RCC 7860 (cell line): ENCODE data around the gene RNASE7.

Experiments used
- DNase-seq: peaks from one replicate; pipeline ENCODE4 v3.0.0-alpha.2; 2015; ENCODE audit warnings: low spot score
- FAIRE-seq: peaks from 2 replicates; lab custom pipeline; 2012; peaks lifted over from hg19 to GRCh38; lab: Jason Lieb, UNC

RNASE7 gene

GRCh38 chr14:21042918-21043317, 756 bp downstream of the RNASE7 start:
- DNase-seq = no peak
- no peak for FAIRE-seq

- DNase-seq (no peak), FAIRE-seq (no peak)
Observed at GRCh38 chr14:21043387-21043973, 1.3 kb downstream of the RNASE7 start.

DNA sequence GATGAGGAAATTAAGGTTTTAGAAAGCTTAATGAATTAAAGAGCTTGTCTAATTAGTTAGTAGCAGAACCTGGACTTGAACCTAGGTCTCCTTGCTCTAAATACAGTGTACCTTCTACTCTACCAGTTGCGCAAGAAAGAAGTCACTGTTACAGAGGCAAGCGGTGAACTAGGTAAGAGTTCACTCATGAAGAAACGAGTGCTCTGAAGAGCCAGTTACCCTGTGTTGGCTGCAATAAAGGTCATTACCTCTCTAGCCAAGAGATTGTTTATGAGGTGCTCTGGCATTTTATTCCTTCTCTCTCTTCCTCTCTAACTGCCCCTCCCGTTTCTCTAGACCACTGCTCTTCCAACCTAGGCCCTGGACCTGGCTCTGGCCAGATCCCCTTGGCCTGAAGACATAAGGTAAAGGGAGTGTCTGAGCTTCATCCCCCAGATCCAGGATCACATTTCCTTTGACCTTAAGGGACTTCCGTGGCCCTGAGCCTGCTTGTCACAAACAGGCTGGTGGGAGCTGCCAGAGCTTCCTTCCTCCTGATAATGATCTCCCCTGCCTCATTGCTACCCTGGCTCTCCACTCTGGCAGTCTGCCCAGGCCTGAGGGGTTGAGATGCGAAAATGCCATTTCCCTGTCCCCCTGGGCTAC, 1.9 kb downstream of the RNASE7 start:
- FAIRE-seq = no peak
- no peak for DNase-seq

DNA sequence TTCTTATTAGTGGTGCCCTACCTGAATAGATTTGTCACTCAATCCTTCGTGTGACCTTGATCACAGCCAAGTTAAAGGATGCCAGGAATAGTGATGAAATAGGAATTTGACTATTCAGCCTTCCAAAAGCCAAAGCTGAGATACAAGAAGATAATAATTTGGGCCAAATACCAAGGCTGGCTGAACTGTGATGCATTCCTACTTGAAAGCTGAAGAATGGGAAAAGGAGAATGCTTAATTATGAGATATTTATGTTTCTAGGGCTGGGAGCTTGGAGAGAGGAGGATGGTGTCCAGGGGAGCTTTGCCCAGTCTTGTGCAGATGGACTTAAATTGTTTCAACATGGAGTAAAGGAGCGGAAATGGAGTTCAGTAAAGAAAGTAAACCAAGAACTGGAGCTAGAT, 5.2 kb downstream of the RNASE7 start:
- FAIRE-seq = no peak
- DNase-seq = no peak

- FAIRE-seq = no peak
- DNase-seq = no peak
Observed at GRCh38 chr14:21048638-21049037, 6.5 kb downstream of the RNASE7 start.

GRCh38 chr14:21049271-21049673, 7.1 kb downstream of the RNASE7 start:
- FAIRE-seq = no peak
- DNase-seq = no peak

- FAIRE-seq = no peak
- DNase-seq = no peak
Observed at GRCh38 chr14:21050597-21050996, 8.4 kb downstream of the RNASE7 start.

DNA sequence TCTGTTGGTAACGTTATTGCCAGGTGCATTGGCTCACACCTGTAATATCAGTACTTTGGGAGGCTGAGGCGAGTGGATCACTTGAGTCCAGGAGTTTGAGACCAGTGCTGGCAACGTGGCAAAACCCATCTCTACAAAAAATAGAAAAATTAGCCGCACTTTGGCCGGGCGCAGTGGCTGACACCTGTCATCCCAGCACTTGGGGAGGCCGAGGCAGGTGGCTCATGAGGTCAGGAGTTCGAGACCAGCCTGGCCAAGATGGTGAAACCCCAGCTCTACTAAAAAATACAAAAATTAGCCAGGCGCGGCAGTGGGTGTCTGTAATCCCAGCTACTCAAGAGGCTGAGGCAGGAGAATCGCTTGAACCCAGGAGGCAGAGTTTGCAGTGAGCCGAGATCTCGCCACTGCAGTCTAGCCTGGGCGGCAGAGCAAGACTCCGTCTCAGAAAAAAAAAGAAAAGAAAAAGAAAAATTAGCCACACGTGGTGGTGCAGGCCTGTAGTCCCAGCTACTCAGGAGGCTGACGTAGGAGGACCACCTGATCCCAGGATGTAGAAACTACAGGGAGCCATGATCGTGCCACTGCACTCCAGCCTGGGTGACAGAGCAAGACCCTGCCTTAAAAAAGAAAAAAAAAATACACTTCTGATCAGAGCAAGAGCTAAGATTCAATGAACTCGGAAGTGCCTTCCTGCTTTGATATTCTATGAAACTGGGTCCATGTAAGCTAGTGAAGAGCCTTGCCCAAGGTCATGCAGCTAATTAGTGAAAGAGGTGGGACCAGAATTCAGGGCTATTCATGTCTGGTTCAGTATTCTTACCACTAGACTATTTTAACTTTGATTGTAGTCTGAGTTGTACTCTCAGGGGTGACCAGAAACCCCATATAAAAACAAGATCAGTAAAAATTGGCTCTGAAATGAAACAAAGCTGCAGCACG, 11.3 kb downstream of the RNASE7 start:
- no peak for FAIRE-seq
- DNase-seq = no peak

GRCh38 chr14:21054123-21054767, 12.1 kb downstream of the RNASE7 start:
- FAIRE-seq = no peak
- peak; percentile 8 for DNase-seq

- DNase-seq = no peak
- FAIRE-seq = no peak
Observed at GRCh38 chr14:21054768-21055145, 12.6 kb downstream of the RNASE7 start.

- FAIRE-seq (peak; percentile 57), DNase-seq (no peak)
Observed at GRCh38 chr14:21055432-21056117, 13.4 kb downstream of the RNASE7 start.

GRCh38 chr14:21056520-21057163, 14.5 kb downstream of the RNASE7 start:
- FAIRE-seq (no peak), DNase-seq (no peak)

DNA sequence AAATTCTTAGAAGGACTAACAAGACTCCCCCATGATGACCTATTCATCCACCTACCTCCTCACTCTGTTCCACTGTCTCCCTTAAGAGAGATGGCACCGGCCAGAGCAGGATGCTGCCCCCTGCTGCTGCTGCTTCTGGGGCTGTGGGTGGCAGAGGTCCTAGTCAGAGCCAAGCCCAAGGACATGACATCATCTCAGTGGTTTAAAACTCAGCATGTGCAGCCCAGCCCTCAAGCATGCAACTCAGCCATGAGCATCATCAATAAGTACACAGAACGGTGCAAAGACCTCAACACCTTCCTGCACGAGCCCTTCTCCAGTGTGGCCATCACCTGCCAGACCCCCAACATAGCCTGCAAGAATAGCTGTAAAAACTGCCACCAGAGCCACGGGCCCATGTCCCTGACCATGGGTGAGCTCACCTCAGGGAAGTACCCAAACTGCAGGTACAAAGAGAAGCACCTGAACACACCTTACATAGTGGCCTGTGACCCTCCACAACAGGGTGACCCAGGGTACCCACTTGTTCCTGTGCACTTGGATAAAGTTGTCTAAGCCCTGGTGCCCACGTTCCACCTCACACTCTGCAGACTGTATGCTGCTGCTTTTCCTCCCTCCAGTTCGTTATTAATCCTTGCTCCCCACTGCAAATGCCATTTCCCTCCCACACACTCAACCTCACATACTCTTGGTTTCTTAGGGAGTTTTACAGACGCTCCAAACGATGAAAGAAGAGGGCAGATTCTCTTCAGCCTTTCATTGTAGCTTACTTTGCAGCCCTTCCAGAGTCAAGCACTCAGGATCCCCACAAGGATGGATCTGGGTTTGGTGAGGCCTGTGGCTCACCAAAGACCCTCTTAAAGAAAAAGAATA, 15.9 kb downstream of the RNASE7 start, which contains the start of gene RNASE8:
RNASE8 (plus strand) TSS at position 20 of the 873 bp plus-strand sequence; CDS start at position 91, 71 bp downstream.
- no peak for FAIRE-seq

DNA sequence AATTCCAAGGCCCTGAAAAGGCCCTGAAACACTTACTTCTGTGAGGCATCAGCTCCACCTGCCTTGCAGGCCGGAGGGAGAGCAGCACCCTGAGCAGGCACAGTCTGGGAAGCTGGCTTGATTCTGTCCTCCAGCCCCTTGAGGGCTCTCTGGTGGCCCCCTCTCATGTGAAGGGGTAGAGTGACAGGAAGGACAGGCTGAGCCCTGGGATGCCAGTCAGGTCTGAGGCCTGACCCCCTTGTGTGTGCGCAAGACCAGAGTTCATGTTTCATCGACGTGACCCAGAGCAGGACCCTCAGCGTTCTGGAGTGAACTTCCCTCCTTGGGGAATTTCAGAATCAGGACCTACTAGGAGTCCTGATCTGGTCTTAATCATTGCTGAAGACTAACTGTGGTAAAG, 16.7 kb downstream of the RNASE7 start:
- DNase-seq (no peak), FAIRE-seq (no peak)

More for the DNA sequence above, 15.9 kb downstream of the RNASE7 start, which contains the start of gene RNASE8:
- DNase-seq = peak; percentile 24

- no peak for FAIRE-seq
- no peak for DNase-seq
Observed at GRCh38 chr14:21059842-21060613, 17.9 kb downstream of the RNASE7 start.

DNA sequence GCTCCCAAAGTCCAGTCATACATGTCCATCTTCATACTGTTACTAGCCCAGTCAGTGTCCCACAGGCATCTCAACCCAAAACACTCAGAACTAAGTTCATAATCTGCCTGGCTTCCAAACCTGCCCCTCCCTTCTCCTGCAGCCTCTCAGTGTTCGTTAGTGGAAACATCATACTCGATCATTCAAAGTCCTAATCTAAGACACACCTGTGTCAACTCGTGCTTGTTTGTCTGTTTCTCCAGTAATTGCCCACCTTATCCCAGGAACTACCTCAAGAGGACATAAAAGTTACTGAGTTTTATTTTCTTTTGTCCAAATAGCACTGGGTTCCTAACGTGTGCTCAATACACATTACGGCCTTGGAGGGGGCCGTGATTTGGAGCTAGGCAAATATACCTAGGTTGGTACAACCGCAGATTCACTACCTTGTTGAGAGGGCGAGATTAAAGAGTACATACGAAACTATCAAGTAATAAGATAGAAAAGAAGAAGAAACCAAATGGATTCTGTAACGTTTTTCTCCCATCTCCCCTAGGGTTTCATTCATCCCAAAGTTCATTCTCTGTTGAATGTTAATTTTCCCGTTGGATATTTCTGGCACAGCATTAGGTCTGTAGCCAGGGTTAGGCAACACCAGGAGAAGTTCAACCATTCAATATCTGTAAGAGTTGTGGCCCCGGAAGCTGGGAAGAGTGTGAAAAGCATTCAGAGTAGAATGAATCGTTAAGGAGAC, 18.6 kb downstream of the RNASE7 start:
- DNase-seq = no peak
- no peak for FAIRE-seq

- FAIRE-seq (no peak), DNase-seq (no peak)
Observed at GRCh38 chr14:21061347-21061668, 19.1 kb downstream of the RNASE7 start.

- DNase-seq (peak; percentile 68), FAIRE-seq (peak; percentile 75)
Observed at GRCh38 chr14:21063479-21063878, 21.3 kb downstream of the RNASE7 start.
